ENCODE results near the gene CHPF2.

CHPF2 gene

DNA sequence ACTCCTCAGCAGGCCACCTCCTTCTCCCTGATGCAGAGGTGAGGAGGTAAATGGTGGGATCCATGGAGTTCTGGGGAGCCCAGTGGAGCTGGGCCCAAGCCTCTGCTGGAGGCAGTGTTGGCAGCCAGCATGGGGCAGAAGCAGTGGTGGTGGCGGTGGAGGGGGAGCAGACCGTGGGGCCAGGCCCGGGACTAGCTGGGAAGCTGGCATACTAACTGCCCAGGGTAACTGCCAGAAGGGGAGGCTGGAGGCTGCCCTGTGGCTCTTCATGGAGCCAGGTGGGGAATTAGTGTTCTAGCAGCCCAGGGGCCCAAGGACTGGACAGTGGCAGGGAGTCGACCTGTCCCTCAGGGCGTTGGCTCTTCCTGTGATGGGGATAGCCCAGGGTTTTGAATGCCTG lies 32.3 kb downstream of the CHPF2 start:
- DNase-seq (ENCODE audit: low read depth): no peak

DNA sequence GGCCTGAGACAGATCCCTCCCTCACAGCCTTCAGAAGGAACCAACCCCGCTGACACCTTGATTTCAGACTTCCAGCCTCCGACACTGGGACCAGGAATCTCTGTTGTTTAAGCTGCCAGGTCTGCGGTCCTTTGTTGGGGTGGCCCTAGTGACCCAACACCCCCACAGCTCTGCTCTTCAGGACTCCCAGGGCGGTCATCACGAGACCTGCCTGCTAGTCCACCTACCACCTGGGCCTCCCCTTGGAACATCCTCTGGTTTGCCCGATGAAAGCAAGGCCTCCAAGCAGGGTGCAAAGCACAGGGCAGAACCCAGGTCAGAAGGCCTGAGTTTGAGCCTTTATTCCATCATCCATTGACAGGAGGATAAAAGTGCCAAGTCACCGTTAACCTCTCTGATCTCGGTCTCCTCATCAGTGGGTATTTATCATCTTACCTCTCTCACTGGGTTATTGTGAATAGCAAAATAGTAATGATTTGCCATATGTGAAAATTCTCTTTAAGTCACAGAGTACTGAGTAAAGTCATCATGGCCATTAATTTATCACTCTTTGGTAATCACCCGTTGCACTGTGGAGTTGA lies 33.2 kb downstream of the CHPF2 start:
- no peak for DNase-seq (ENCODE audit: low read depth)

DNA sequence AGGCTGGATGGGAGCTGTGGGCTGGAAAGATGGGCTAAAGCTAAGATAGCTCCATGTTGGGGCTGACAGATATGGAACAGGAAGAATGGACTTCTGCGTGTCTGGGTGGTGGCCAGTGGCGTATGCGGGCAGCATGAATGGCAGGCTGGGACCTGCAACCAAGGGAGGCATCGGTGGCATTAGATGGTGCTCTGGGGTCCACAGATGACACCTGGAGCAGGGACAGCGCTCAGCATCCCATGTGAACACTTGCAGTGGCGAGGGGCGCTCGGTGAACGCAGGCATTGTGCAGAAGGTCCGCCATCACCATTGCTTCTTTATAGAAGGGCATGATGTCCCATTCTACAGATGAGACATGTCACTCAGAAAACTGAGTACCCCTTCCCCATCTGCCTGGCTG lies 37.2 kb downstream of the CHPF2 start:
- DNase-seq (ENCODE audit: low read depth): no peak

DNA sequence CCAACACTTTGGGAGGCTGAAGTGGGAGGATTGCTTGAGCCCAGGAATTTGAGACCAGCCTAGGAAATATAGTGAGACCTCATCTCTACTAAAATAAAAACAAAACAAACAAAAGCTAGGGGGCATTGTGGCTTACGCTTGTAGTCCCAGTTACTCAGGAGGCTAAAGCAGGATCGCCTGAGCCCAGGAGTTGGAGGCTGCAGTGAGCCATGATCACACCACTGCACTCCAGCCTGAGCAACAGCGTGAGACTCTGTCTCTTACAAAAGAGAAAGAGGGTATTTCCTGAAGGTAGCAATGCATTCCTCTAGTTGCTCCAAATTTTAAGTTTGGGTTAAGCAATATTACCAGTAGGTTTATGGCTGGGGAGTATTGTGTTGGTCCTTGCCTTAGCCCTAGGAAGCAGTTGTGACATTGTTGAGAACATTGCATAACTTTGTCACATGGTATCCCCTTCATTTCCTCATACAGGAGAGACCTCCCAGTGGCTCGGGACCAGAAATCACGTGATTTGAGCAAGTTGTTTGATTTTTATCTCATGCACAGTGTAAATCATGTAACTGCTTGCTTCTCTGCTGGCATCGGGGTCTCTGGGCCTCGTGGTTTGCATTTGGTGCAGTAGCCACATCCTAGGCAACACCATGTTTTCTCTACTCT lies 39.5 kb downstream of the CHPF2 start:
- DNase-seq (ENCODE audit: low read depth): peak; percentile 25

DNA sequence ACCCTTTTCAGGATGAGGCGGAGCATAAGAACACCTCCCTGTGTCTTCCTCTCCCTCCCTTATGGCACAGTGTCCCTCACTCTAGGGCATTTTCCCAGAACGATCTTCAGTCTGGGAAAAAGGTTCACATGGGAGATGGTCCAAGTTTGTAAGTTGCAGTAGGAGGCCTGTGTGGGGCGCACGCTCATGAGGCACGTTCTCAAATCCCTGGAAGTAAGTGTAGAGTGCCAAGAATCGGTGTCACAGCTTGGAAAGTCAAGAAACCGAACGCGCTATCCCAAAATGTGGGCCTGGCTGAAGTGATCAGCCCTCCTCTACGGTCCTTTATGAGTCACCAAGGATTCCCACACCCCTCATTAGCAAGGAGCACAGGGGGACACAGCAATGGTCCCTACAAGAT lies 40.1 kb downstream of the CHPF2 start:
- no peak for DNase-seq (ENCODE audit: low read depth)

DNA sequence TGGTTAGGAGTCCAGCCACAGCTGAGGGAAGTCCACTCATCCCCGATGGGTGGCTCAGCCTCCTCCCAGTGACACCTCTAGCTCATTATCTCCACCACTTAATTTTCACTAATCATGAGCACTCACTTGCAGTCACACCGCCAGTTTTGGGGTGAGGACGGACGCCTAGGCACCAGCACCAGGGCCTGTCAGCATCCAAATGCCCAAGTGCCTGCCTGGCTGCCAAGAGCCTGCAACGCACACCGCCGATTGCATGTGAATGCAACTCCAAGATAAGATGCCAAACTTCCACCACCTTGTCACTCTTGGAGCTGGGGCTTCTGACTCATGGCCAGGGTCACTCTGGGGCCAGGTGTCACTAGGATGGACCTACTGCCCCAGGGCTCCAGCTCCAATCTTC lies 40.6 kb downstream of the CHPF2 start:
- no peak for DNase-seq (ENCODE audit: low read depth)

DNA sequence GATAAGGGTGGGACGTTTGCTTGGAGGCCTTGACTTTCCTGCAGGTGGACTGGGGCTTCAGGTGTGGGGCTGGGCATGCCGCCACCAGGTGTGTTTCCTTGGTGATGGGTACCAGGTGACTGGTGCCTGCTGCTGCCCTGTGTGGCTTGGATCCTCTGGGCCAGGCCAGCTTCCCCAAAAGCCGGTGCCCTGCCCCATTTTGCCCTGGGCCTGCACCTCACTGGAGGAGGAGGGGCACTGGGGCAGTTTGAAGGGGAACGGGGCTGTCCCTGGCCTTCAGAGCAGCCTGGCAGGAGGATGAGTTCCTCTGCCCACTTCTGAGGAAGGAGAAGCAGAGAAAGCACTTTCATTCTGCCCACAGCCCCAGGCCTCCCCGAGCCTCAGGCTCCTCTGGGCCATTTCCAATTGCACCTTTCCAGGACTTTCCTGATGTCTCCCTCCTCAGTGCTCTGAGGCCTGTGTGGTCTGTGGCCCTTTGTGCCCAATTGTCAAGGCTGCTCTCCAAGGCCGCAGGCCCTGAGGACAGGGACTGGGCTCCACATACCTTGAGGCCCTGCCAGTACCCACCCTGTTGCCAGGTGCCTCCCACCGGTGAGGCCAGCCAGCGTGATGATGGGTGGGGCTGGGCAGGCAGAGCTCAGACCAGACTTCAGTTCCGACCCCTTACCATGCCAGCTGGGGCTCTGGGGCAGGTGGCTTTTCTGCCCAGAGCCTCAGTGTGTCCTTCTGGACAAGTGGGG lies 41.5 kb downstream of the CHPF2 start:
- DNase-seq (ENCODE audit: low read depth): no peak

DNA sequence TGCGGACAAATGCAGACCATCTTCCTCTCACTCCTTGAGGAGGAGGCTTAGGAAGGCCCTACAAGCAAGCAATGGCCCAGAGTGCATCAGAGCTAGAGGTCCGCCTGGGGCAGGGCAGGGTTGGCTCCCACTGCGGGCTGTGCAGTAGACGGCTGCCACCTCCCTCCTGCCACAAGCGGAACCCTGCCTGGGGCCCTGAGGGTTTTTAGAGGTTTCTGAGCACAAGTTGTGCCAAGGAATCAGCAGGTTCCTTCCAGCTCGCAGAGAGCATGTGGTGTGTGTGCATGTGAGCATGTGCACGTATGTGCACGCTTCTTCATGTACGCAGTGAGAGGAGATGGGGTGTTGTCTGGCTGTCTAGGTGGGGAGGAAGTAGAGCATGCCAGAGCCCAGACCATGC lies 42.1 kb downstream of the CHPF2 start:
- DNase-seq (ENCODE audit: low read depth): no peak

DNA sequence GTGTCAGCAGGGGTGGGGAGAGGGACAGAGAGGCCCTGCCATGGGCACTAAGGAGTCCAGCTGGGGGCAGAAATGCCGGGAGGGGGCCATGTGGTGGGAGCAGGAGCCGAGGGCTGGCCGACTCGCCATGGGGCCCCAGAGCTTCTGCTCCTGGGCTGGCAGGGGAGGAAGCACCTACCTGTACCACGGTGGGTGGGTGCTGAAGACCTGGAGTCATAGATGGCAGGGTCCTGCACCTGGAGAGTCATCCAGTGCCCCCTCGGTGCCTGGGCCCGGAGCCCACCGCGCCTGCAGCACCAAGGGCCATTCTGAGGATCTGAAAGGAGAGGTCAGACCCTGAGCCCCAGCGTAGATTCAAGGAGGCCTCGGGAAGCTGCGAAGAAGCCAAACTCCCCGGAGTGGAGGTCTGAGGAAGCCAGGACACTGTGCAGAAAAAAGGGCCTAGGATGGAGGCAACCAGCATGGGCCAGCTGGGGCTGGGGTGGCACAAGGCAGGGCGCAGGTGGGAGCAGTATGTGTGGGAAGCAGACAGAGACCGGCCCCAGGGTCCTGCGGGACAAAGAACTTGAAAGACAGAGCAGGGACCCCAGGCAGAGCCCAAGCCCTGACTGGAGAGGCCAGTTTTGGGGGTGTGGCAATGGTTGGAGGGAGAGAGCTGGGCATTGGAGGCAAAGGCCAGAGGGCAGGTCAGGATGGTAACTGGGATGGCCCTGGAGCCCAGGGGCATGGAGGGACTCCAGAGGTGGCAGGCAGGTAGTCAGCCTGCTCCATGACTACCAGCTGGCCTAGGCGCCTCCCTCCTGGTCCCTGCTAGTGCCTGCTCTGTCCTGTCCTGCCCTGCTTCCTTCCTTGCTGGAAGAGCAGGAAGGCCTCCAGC lies 42.9 kb downstream of the CHPF2 start:
- no peak for DNase-seq (ENCODE audit: low read depth)

DNA sequence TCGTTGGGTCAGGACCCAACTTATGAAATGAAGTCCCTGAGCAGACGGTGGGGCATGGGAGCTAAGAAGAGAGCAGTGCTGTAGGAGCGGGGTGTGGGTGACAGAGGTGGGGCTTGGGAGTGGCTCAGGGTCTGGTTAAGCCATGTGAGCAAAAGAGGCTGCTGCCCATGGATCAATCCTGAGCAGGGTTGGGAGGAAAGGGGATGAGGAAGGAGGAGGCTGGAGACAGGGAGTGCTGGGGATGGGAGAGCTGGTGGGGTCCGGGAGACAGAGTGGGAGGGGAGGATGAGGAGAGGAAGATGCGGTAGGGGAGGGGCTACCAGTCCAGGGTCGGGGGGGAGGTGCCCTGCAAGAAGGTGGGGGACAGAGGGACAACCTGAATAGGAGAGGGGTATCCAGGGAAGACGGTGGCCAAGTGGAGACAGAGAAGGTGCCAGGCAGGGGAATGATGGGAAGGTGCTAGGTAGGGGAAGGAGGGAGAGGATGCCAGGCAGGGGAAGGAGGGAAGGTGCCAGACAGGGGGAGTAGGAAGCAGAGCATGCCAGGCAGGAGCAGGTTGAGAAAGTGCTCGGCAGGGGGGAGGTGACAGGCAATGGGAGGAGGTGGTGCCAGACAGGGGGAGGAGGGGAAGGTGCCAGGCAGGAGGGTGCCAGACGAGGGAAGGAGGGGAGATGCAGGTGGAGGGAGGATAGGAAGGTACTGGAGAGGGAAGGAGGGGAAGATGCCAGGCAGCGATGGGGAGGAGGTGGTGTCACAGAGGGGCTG lies 43.7 kb downstream of the CHPF2 start:
- DNase-seq (ENCODE audit: low read depth): no peak

DNA sequence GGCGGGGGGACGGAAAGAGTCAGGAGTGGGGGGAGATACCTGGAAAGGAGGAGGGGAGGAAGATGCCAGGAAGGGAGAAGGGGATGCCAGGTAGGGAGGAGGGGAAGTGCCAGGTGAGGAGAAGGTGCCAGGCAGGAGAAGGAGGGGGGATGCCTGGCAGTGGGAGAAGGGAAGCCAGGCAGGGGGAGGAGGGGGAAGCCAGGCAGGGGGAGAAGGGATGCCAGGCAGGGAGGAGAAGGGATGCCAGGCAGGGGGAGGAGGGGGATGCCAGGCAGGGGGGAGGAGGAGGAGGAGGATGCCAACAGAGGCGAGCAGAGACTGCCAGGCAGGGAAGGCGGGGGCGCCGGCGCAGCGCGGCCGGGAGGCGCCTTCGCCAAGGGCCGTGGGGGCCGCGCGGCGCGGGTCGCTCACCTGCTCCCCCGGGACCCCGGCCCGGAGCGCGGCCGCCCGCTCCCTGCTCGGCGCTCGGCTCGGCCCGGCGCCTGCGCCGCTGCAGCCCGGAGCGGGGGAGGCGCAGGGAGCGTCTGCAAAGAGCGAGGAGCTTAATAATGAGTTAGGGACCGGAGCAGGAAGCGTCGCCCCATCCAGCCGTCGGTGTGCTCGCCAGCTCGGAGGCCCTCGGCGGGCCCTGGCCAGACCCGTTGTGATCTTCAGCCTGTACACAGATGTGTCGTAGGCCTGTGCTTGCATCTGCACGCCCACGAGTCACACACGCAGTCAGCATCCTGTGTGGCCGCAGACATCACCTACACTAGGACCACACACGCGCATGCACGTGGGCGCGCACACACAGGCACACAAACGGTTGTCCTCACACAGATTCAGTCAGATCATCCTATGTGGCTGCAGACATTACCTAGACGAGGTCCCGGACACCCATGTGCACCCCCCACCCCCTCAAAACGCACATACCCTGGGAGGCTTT lies 44.6 kb downstream of the CHPF2 start:
- peak; percentile 37 for DNase-seq (ENCODE audit: low read depth)

DNA sequence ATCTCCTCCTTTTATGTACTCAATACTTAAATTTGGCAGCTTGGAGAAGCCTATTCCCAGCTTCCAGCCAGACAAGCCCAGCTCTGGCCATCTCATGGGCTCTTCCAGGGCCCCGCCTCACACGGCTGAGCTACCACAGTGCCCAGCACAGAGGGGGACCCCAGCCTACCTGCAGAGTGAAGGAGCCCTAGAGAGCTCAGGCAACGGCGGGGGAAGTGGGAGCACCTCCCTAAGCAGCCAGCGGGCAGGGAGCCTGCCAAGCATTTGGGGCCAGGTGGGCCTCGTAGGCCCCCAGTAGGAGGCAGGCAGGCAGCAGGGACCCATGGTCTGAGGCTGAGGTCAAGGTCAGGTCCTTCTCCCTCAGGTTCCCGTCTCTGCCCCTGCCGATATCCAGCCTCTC lies 45.3 kb downstream of the CHPF2 start:
- no peak for DNase-seq (ENCODE audit: low read depth)

DNA sequence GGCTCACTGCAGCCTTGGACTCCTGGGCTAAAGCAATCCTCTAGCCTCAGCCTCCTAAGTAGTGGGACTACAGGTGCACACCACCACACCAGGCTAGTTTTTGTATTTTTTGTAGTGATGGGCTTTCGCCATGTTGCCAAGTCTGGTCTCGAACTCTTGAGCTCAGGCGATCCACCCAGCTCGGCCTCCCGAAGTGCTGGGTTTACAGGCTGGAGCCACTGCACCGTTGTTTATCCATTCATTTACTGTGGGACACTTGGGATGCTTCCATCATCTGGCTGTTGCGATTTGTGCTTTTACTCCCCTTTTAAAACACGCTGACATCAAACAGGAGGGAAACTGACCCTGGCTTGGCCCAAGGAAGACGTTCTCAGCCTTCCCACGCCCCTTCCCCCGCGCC lies 46.7 kb downstream of the CHPF2 start:
- DNase-seq (ENCODE audit: low read depth): no peak

DNA sequence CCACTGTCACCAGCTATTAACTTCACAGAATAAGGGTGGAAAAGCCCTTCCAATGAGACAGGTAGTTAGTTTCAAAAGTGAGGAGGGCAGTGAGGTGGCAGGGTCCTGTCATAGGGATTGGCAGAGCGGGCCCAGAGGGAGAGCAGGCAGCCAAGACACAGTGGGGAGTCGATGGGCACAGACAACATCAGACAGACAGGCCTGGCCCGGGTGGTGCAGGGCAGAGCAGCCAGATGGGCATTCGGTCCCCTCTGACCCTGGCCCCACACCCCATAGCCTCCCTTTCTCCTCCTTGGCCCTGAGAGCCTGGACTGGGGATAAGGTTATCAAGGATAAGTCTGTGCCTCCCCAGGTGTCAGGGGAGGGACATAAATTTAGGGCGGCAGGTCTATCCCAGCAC lies 47.6 kb downstream of the CHPF2 start:
- no peak for DNase-seq (ENCODE audit: low read depth)

DNA sequence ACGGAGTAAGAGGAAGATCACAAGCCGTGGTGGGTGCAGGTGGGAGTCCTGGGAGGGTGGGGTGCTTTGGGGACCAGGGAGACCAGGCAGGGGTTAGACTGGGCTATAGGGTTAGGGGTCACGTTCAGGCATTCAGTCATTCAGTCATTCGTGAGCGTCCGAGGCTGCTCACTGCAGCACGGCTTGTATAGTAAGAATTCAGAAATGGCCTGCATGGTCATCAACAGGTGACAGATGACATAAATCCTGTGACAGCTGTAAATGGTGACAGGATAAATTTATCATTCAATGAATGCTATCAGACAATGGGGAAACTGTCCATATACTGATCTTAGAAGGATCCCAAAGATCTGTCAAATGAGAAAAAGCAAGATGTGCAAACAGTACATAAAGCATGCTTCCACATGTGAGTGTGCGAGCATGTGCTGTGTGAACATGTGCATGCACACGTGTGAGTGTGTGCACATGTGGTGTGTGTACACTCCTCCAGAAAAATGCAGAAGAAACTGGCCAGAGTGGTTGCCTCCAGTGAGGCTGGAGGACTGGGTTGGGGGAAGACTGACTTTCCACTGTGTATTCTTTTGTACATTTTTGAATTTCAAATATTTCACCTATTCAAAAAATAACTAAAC lies 48.2 kb downstream of the CHPF2 start:
- DNase-seq (ENCODE audit: low read depth): no peak

DNA sequence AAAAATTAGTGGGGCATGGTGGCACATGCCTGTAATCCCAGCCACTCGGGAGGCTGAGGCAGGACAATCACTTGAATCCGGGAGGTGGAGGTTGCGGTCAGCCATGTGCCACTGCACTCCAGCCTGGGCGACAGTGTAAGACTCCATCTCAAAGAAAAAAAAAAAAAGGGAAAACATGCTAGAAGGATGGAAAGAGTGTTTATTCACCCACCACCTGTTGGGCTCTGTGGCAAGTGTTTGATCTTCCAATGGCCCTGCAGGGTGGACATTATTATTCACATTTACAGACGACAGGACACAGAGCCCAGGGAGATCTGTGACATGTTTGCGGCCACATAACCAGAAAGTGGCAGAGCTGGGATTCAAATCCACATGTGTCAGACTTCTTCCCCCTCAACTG lies 49.4 kb downstream of the CHPF2 start:
- no peak for DNase-seq (ENCODE audit: low read depth)

DNA sequence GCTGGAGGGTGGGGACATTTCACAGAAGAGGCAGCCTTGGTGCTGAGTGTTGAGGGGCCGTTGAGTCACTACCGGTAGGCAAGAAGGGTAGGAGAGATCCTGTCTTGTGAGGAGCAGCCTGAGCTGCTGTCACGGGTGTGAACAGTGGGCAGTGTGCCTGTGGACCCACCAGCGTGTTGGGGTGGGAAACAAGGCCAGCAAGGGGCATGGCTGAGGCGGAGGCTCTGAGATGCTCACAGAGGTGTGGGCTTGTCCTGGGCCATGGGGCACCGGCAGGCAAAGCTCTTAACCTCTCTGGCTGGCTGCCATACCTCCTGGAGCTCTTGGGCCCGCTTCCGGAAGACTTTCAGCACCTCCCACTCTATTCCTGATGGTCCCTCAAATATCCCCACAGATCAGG lies 49.8 kb downstream of the CHPF2 start:
- no peak for DNase-seq (ENCODE audit: low read depth)

DNA sequence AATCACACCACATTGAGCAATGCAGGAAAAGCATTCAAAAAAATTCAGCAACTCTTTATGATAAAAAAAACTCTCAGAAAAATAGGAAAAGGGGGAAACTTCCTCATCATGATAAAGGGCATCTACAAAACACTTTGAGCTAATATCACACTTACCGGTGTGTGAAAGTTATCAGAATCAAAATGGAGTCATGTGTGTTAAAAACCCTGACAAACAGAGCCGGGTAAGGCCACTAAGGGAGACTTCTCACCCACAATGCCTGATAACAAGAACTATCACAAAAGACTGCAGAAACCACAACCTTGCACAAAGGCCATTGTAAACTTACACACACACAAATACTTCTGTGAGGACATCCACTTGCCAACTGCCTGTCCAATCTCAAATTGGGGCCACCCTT lies 51.0 kb downstream of the CHPF2 start:
- no peak for DNase-seq (ENCODE audit: low read depth)

DNA sequence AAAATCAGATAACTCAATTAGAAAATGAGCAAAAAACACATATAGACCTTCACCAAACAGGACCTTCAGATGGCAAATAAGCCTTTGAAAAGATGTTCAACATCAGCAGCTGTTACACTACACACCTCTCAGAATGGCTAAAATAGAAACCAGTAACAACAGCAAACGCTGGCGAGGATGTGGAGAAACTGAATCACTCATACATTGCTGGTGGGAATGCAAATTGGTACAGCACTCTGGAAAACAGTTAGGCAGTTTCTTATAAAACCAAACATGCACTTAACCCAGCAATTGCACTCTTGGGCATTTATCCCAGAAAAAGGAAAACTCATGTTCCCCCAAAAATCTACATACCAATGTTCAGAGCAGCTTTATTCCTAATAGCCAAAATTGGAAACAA lies 53.9 kb downstream of the CHPF2 start:
- DNase-seq (ENCODE audit: low read depth): peak; percentile 78
